ENCODE measurements around the gene MPPED1.

The MPPED1 gene

GRCh38 chr22:43476751-43477725 is 65.2 kb downstream of the MPPED1 start:
- no peak for DNase-seq (ENCODE audit: low read depth)

- no peak for DNase-seq (ENCODE audit: low read depth)
Measured at GRCh38 chr22:43477966-43478365, 66.2 kb downstream of the MPPED1 start.

- no peak for DNase-seq (ENCODE audit: low read depth)
Measured at GRCh38 chr22:43478621-43479300, 66.9 kb downstream of the MPPED1 start.

- no peak for DNase-seq (ENCODE audit: low read depth)
Measured at GRCh38 chr22:43479301-43479950, 67.6 kb downstream of the MPPED1 start.

- DNase-seq (ENCODE audit: low read depth) = no peak
Measured at GRCh38 chr22:43479962-43480361, 68.1 kb downstream of the MPPED1 start.

- no peak for DNase-seq (ENCODE audit: low read depth)
Measured at GRCh38 chr22:43481568-43482317, 69.9 kb downstream of the MPPED1 start.

- DNase-seq (ENCODE audit: low read depth) = no peak
Measured at GRCh38 chr22:43482318-43482625, 70.5 kb downstream of the MPPED1 start.

GRCh38 chr22:43483266-43483665 is 71.5 kb downstream of the MPPED1 start:
- no peak for DNase-seq (ENCODE audit: low read depth)

GRCh38 chr22:43483669-43484068 is 71.9 kb downstream of the MPPED1 start:
- DNase-seq (ENCODE audit: low read depth) = no peak

GRCh38 chr22:43484227-43484626 is 72.4 kb downstream of the MPPED1 start:
- no peak for DNase-seq (ENCODE audit: low read depth)

GRCh38 chr22:43485502-43486089 is 73.8 kb downstream of the MPPED1 start:
- DNase-seq (ENCODE audit: low read depth) = no peak

- no peak for DNase-seq (ENCODE audit: low read depth)
Measured at GRCh38 chr22:43487311-43488030, 75.7 kb downstream of the MPPED1 start.

- DNase-seq (ENCODE audit: low read depth) = no peak
Measured at GRCh38 chr22:43488031-43488866, 76.4 kb downstream of the MPPED1 start.

- DNase-seq (ENCODE audit: low read depth) = no peak
Measured at GRCh38 chr22:43488937-43489336, 77.1 kb downstream of the MPPED1 start.

GRCh38 chr22:43490311-43490710 is 78.5 kb downstream of the MPPED1 start:
- no peak for DNase-seq (ENCODE audit: low read depth)

GRCh38 chr22:43491177-43491576 is 79.4 kb downstream of the MPPED1 start:
- DNase-seq (ENCODE audit: low read depth) = no peak

GRCh38 chr22:43491737-43492136 is 79.9 kb downstream of the MPPED1 start:
- no peak for DNase-seq (ENCODE audit: low read depth)

GRCh38 chr22:43493297-43493696 is 81.5 kb downstream of the MPPED1 start:
- DNase-seq (ENCODE audit: low read depth) = no peak

- DNase-seq (ENCODE audit: low read depth) = no peak
Measured at GRCh38 chr22:43497956-43498855, 86.4 kb downstream of the MPPED1 start.

All from stromal cell of bone marrow (primary cell).